IMR-90 (cell line): ENCODE results near the gene RAB18.

Source experiments
- CHD1 ChIP-seq: IDR thresholded peaks from 2 replicates; pipeline ENCODE4 v1.6.1; 2012; ENCODE audit warnings: low read depth, low read length, improper control_type of control experiment
- ELK1 ChIP-seq: fragments of 150-350 bp; IDR thresholded peaks from 2 replicates; pipeline ENCODE4 v1.6.1; 2016; ENCODE audit warnings: low read depth, mild to moderate bottlenecking, low read length, moderate library complexity, borderline replicate concordance
- MAFK ChIP-seq: IDR thresholded peaks from 2 replicates; pipeline ENCODE4 v1.6.1; 2012; ENCODE audit warnings: low read depth, low read length, improper control_type of control experiment
- POLR2A ChIP-seq: IDR thresholded peaks from 2 replicates; pipeline ENCODE4 v1.6.1; 2012; ENCODE audit warnings: mild to moderate bottlenecking, low read depth, low read length
- RAD21 ChIP-seq: IDR thresholded peaks from 2 replicates; pipeline ENCODE4 v1.6.1; 2012; ENCODE audit warnings: low read length, improper control_type of control experiment
- RFX5 ChIP-seq: IDR thresholded peaks from 2 replicates; pipeline ENCODE4 v1.8.0; 2012; ENCODE audit warnings: low read depth, mild to moderate bottlenecking, low read length, moderate library complexity
- USF2 ChIP-seq: fragments of 150-350 bp; IDR thresholded peaks from 2 replicates; pipeline ENCODE4 v1.6.1; 2017; ENCODE audit warnings: mild to moderate bottlenecking, antibody characterized with exemption, low read length, low read depth
- TF ChIP-seq, protein P1 (sequence below): conservative IDR thresholded peaks from 2 replicates; pipeline ENCODE4 v1.5.1; 2012; ENCODE audit warnings: mild to moderate bottlenecking, low read depth, low read length, improper control_type of control experiment

- TF ChIP-seq CHD1 = no peak
- TF ChIP-seq POLR2A = no peak
- TF ChIP-seq, protein P1, sequence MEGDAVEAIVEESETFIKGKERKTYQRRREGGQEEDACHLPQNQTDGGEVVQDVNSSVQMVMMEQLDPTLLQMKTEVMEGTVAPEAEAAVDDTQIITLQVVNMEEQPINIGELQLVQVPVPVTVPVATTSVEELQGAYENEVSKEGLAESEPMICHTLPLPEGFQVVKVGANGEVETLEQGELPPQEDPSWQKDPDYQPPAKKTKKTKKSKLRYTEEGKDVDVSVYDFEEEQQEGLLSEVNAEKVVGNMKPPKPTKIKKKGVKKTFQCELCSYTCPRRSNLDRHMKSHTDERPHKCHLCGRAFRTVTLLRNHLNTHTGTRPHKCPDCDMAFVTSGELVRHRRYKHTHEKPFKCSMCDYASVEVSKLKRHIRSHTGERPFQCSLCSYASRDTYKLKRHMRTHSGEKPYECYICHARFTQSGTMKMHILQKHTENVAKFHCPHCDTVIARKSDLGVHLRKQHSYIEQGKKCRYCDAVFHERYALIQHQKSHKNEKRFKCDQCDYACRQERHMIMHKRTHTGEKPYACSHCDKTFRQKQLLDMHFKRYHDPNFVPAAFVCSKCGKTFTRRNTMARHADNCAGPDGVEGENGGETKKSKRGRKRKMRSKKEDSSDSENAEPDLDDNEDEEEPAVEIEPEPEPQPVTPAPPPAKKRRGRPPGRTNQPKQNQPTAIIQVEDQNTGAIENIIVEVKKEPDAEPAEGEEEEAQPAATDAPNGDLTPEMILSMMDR = no peak
- no peak for TF ChIP-seq RAD21
- TF ChIP-seq ELK1 = no peak
- TF ChIP-seq USF2 = no peak
- no peak for TF ChIP-seq RFX5
- no peak for TF ChIP-seq MAFK
Observed at GRCh38 chr10:27506280-27506679, 2.2 kb downstream of the RAB18 start.
